SK-N-MC (cell line): ENCODE measurements around the gene COL15A1.

Experiments used
- EZH2 ChIP-seq: fragments of 200-600 bp; sonication (generic); IDR thresholded peaks from one replicate; pipeline ENCODE4 v1.6.1; 2017; ENCODE audit warnings: antibody characterized with exemption
- FOXP2 ChIP-seq: optimal IDR thresholded peaks from 2 replicates; pipeline ENCODE3; 2011; ENCODE audit warnings: mild to moderate bottlenecking, moderate library complexity; ENCODE audit not compliant: insufficient read depth; ENCODE audit errors: extremely low read length, control extremely low read depth
- POLR2AphosphoS5 ChIP-seq: IDR thresholded peaks from 2 replicates; pipeline ENCODE4 v1.6.1; 2012; ENCODE audit warnings: mild to moderate bottlenecking, low read depth, low read length, borderline replicate concordance

DNA sequence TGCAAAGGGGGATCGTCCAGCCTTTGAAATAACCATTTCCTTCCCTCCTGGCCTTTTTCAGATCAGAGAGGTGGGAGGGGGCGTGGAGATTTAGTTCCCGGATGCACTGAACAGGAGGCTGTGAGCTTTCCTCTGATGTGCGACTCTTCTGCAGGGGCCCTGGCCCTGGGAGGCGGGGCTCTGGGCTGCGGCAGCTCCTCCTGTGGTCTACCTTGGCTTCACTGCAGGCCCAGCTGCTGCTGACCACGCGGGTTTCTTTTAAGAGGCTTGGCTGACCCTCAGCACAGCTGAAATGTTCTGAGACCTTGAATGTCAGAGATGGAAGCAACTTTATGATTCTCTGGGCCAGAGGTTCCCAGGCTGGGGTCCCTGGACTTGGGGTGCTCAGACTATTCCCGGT is 27.0 kb upstream of the COL15A1 start:
- TF ChIP-seq EZH2: no peak
- no peak for TF ChIP-seq POLR2AphosphoS5
- TF ChIP-seq FOXP2: no peak
